Measurements from ENCODE around the gene ZNF268. TPM values are rescaled to one million over a fixed set of nuclear protein-coding genes. Genes with fewer than 3 reads are reported as not detected.

ZNF268 gene
- total and polyA plus RNA-seq, 2 of the 13 experiments (the other 11 are each of a cell fraction or from before 2014, with no cell fraction given) = 7.6 to 31.3 TPM

GRCh38 chr12:133181238-133181959 is at the start of gene ZNF268 (continued):
- TF ChIP-seq TFDP2 (CRISPR knock-in tag; IDR thresholded peaks at IDR 0.05) (peak; percentile 94), ZNF7 (CRISPR knock-in tag; IDR thresholded peaks at IDR 0.05) (no peak), ZNF609 (CRISPR knock-in tag; IDR thresholded peaks at IDR 0.05; ENCODE audit: borderline replicate concordance) (no peak), NFKB2 (CRISPR knock-in tag; IDR thresholded peaks at IDR 0.05; ENCODE audit: borderline replicate concordance) (peak; percentile 74; the same call in 1 of the 2 replicates), ZMYM2 (CRISPR knock-in tag; IDR thresholded peaks at IDR 0.05) (no peak), ZNF646 (CRISPR knock-in tag; IDR thresholded peaks at IDR 0.05) (no peak), ZNF878 (CRISPR knock-in tag; IDR thresholded peaks at IDR 0.05) (no peak), MYC (CRISPR knock-in tag; IDR thresholded peaks at IDR 0.05; ENCODE audit: borderline replicate concordance) (peak; percentile 67), RAD51 (IDR thresholded peaks at IDR 0.05; ENCODE audit: borderline replicate concordance) (no peak), HNRNPH1 (optimal IDR thresholded peaks at IDR 0.05; ENCODE audit: low read depth, low read length) (no peak), ZNF652 (CRISPR knock-in tag; IDR thresholded peaks at IDR 0.05; ENCODE audit: borderline replicate concordance, low read depth) (no peak), MZF1 (CRISPR knock-in tag; IDR thresholded peaks at IDR 0.05; ENCODE audit: borderline replicate concordance) (no peak), HCFC1 (IDR thresholded peaks at IDR 0.05; ENCODE audit: low read depth, low read length) (peak; percentile 98)
- TF ChIP-seq, protein P1, sequence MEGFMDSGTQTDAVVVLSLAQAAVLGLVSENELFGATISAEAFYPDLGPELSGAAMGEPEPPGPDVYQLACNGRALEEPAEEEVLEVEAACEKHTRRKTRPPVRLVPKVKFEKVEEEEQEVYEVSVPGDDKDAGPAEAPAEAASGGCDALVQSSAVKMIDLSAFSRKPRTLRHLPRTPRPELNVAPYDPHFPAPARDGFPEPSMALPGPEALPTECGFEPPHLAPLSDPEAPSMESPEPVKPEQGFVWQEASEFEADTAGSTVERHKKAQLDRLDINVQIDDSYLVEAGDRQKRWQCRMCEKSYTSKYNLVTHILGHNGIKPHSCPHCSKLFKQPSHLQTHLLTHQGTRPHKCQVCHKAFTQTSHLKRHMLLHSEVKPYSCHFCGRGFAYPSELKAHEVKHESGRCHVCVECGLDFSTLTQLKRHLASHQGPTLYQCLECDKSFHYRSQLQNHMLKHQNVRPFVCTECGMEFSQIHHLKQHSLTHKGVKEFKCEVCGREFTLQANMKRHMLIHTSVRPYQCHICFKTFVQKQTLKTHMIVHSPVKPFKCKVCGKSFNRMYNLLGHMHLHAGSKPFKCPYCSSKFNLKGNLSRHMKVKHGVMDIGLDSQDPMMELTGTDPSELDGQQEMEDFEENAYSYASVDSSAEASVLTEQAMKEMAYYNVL (CRISPR knock-in tag; IDR thresholded peaks at IDR 0.05; ENCODE audit: borderline replicate concordance) = no peak; the same call in 1 of the 2 replicates

Data from HepG2 (cell line).